IPS DF 6.9 (cell line): ENCODE data around the gene RARA.

Experiments used
- DNase-seq: peaks from one replicate; pipeline ENCODE4 v3.0.0-alpha.2; 2013; ENCODE audit warnings: low read depth, low spot score
- H3K27ac ChIP-seq: one replicate; pipeline ENCODE4 v1.5.1; 2013; ENCODE audit warnings: low read length, control low read depth
- H3K27me3 ChIP-seq: 2 replicates; pipeline ENCODE4 v1.6.1; 2013; ENCODE audit warnings: mild to moderate bottlenecking, low read length; ENCODE audit not compliant: control insufficient read depth, insufficient read depth
- H3K36me3 ChIP-seq: 2 replicates; pipeline ENCODE4 v1.6.1; 2013; ENCODE audit warnings: low read length; ENCODE audit not compliant: control insufficient read depth, insufficient read depth
- H3K4me1 ChIP-seq: 2 replicates; pipeline ENCODE4 v1.6.1; 2013; ENCODE audit warnings: low read length; ENCODE audit not compliant: control insufficient read depth, insufficient read depth
- H3K4me3 ChIP-seq: 2 replicates; pipeline ENCODE4 v1.5.1; 2013; ENCODE audit warnings: mild to moderate bottlenecking, low read length
- H3K9me3 ChIP-seq: 2 replicates; pipeline ENCODE4 v1.6.1; 2013; ENCODE audit warnings: low read length, inconsistent platforms; ENCODE audit not compliant: control insufficient read depth, insufficient read depth
- whole genome bisulfite sequencing: extraction: QIAGEN DNeasy Blood & Tissue Kit; methylation state at CpG from one replicate; pipeline ENCODE4 v1.1.7; 2013; ENCODE audit warnings: mixed read lengths, missing lambda C conversion rate; ENCODE audit not compliant: insufficient read length, insufficient coverage; 5-methylcytosine and 5-hydroxymethylcytosine counted together

The RARA gene

GRCh38 chr17:40307740-40308239, 1.2 kb upstream of the RARA start:
- no peak for DNase-seq
- WGBS = no CpG with 5 or more reads among the region's 3 CpGs
- Histone ChIP-seq H3K4me3 (no peak overlapping the region), H3K27me3 (no peaks in the 10 kb centered on the region), H3K36me3 (peaks cover 4% of the 10 kb centered on the region; the same call in 1 of the 2 replicates), H3K4me1 (peaks cover 11% of the 10 kb centered on the region; the same call in 1 of the 2 replicates), H3K27ac (no peak overlapping the region), H3K9me3 (no peaks in the 10 kb centered on the region)

GRCh38 chr17:40309949-40310510, 1.1 kb downstream of the RARA start:
- no CpG with 5 or more reads among the region's 2 CpGs for WGBS
- no peak overlapping the region for H3K4me3 ChIP-seq

GRCh38 chr17:40310882-40311391, 2.0 kb downstream of the RARA start:
- H3K4me1 ChIP-seq = peaks cover 14% of the 10 kb centered on the region
- no peak for DNase-seq
- H3K27me3 ChIP-seq = no peaks in the 10 kb centered on the region
- H3K36me3 ChIP-seq = no peaks in the 10 kb centered on the region
- WGBS = no CpG with 5 or more reads among the region's 7 CpGs
- no peaks in the 10 kb centered on the region for H3K9me3 ChIP-seq
- H3K4me3 ChIP-seq = no peak overlapping the region
- no peak overlapping the region for H3K27ac ChIP-seq

More at GRCh38 chr17:40309949-40310510, 1.1 kb downstream of the RARA start:
- no peak overlapping the region for H3K27ac ChIP-seq
- H3K36me3 ChIP-seq = no peaks in the 10 kb centered on the region
- DNase-seq = no peak
- no peaks in the 10 kb centered on the region for H3K27me3 ChIP-seq
- no peaks in the 10 kb centered on the region for H3K9me3 ChIP-seq
- peaks cover 14% of the 10 kb centered on the region for H3K4me1 ChIP-seq

- Histone ChIP-seq H3K4me1 (peaks cover 13% of the 10 kb centered on the region), H3K9me3 (no peaks in the 10 kb centered on the region), H3K36me3 (no peaks in the 10 kb centered on the region), H3K27ac (no peak overlapping the region), H3K4me3 (no peak overlapping the region), H3K27me3 (no peaks in the 10 kb centered on the region)
- no peak for DNase-seq
- WGBS = no CpG with 5 or more reads among the region's 2 CpGs
Measured at GRCh38 chr17:40311575-40311974, 2.6 kb downstream of the RARA start.

- Histone ChIP-seq H3K9me3 (no peaks in the 10 kb centered on the region), H3K4me3 (no peak overlapping the region), H3K27ac (no peak overlapping the region), H3K36me3 (no peaks in the 10 kb centered on the region), H3K4me1 (peaks cover 10% of the 10 kb centered on the region), H3K27me3 (no peaks in the 10 kb centered on the region; the same call in 1 of the 2 replicates)
- no CpG with 5 or more reads among the region's 7 CpGs for WGBS
- DNase-seq = no peak
Measured at GRCh38 chr17:40312131-40312731, 3.3 kb downstream of the RARA start.

- WGBS = no CpG with 5 or more reads among the region's 4 CpGs
- no peak overlapping the region for H3K27ac ChIP-seq
- H3K4me1 ChIP-seq = peaks cover 7% of the 10 kb centered on the region
- H3K4me3 ChIP-seq = no peak overlapping the region
- H3K9me3 ChIP-seq = no peaks in the 10 kb centered on the region
- DNase-seq = no peak
- no peaks in the 10 kb centered on the region for H3K36me3 ChIP-seq
- H3K27me3 ChIP-seq = no peaks in the 10 kb centered on the region; the same call in 1 of the 2 replicates
Measured at GRCh38 chr17:40312893-40313667, 4.1 kb downstream of the RARA start.

- WGBS = no CpG with 5 or more reads among the region's 7 CpGs
- Histone ChIP-seq H3K36me3 (no peaks in the 10 kb centered on the region), H3K27ac (no peak overlapping the region), H3K4me3 (no peak overlapping the region), H3K27me3 (no peaks in the 10 kb centered on the region; the same call in 1 of the 2 replicates), H3K4me1 (peaks cover 9% of the 10 kb centered on the region), H3K9me3 (no peaks in the 10 kb centered on the region)
- DNase-seq = no peak
Measured at GRCh38 chr17:40313668-40314583, 4.9 kb downstream of the RARA start.

GRCh38 chr17:40314584-40314956, 5.6 kb downstream of the RARA start:
- Histone ChIP-seq H3K36me3 (no peaks in the 10 kb centered on the region), H3K4me1 (peaks cover 10% of the 10 kb centered on the region), H3K27me3 (no peaks in the 10 kb centered on the region; the same call in 1 of the 2 replicates), H3K4me3 (no peak overlapping the region), H3K27ac (no peak overlapping the region), H3K9me3 (no peaks in the 10 kb centered on the region)
- DNase-seq = no peak
- WGBS = no CpG with 5 or more reads among the region's 3 CpGs

- Histone ChIP-seq H3K4me3 (no peak overlapping the region), H3K9me3 (no peaks in the 10 kb centered on the region), H3K27ac (no peak overlapping the region), H3K27me3 (no peaks in the 10 kb centered on the region; the same call in 1 of the 2 replicates), H3K36me3 (no peaks in the 10 kb centered on the region), H3K4me1 (peaks cover 8% of the 10 kb centered on the region)
- no peak for DNase-seq
- no CpG with 5 or more reads among the region's 3 CpGs for WGBS
Measured at GRCh38 chr17:40315206-40315605, 6.2 kb downstream of the RARA start.
